HuH-7.5 (cell line): ENCODE measurements around the gene SERTAD4.
"Not testable (repeated sequence)": the region's sequence is repeated elsewhere in the genome, so short reads cannot be mapped to it uniquely, and the experiment has no call there.

Experiments used
- DNase-seq: peaks from one replicate; pipeline ENCODE4 v3.0.0; 2011; ENCODE audit warnings: low spot score

SERTAD4 gene

GRCh38 chr1:210260096-210260495 lies 27.5 kb downstream of the SERTAD4 start:
- no peak for DNase-seq

DNA sequence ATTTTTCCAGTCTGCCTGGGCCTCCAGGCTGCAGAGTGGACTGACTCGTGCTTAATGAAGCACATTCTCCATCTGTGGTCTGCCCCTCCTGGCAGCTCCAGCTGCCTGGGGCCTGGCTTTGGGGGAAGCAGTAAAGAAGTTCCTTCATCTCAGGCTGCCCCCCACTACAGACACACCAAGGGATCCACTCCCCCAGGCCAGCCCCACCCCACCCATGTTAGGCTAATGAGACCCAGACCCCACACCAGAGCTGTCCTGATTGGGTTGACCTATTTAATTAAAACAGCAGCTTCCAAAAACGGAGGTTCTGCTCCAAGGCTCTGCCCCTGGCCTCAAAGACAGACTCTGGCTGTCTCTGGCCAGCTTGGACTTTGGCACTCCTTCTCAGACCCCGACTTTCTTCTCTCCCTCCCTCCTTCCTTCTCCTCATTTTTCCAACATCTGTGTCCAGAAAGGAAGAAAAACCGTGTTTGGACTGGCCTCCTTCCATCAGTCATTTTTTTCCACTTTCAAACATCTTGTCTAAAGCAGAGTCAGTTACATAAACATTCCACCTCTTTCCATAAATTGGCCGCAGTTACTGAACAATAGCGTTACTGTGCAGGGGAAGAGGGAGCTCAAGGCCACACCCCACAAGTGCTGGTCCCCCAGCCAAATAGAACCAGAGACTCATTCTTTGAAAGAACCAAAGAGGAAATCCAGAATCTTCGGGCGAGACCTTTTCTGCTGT lies 29.7 kb downstream of the SERTAD4 start:
- DNase-seq, result no peak

GRCh38 chr1:210262897-210263272 lies 30.3 kb downstream of the SERTAD4 start:
- no peak for DNase-seq

- DNase-seq, result no peak
Measured at GRCh38 chr1:210263963-210264362, 31.4 kb downstream of the SERTAD4 start.

DNA sequence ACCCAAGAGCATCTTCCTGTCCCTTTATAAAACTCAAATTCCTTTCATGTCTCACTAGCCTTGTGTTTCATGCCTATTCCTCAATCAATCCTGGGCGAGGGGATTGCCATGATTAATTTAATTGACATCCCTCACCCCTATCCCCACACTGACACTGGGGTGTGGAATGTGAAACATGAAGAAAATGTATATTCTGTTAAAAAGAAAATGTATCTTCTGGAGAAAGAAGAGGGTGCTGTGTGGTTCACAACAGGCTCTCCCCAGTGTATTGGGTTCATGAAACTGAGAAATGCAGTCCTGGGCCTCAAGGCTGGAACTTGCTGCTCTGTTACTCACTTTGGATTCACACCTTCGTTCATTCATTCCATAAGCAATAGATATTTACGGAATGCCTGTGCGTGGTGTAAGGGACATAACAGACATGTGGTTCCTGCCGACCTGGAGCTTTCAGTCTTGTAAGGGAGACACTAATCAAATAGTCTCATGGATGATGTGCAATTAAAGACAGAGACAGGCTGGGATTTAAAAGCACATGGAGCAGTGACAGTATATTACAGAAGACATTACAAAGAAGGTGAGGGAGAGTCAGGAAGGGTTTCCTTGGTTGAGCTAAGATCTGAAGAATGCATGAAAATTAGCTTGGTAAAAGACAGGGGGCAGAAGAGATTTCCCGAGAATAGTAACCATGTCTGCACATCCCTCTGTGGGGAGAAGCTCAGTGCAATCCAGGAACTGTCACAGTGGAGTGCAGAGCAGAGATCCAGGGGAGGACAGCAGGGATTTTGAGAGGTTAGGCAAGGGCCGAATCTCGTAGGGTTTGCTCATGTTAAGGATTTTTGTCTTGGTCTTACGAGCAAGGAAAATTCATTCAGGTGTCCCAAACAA lies 32.1 kb downstream of the SERTAD4 start:
- no peak for DNase-seq

DNA sequence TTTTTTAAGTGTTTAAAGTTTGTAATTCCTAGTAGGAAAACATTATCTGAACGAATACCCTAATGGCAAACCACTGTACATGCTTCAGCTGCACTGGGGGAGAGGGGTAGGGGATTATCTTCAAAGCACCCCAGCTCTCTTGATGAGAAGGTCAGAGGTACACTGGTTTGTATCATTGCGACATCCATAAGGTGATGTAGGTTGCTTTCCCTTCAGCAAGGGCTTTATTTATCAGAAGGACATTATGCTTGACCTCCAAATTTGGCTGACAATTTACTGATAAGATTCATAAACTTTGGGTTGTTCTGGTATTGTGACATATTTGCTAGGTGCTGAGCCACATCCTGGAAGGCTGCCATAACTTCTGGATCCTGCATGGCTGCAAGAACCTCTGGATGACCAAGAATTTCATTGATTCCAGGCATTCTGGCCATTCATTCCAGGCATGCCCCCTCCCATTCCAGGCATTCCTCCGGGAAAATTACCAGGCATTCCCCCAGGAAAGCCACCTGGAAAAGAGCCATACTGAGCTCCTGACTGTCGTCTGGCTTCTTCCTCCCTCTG lies 32.9 kb downstream of the SERTAD4 start:
- not testable (repeated sequence) for DNase-seq

- DNase-seq, result no peak
Measured at GRCh38 chr1:210269981-210270380, 37.4 kb downstream of the SERTAD4 start.

- DNase-seq, result no peak
Measured at GRCh38 chr1:210272666-210273065, 40.1 kb downstream of the SERTAD4 start.

DNA sequence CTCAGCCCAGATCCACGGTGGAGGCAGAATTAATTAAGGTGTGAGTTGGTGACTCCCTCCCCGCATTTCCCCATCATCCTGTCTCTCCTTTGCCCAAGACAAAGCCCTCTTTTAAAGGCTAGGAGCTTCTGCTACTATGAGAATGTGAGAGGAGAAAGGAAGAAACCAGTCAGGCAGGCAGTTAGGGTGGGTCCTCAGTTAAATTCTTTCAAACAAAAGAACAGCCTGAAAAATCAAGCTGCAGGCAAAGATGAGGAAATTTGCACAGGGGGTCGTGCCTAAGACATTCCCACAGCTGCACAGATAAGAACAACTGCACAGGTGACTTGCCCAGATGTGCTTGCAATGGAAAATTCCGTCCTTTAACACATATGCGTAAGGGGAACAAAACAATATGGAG lies 47.6 kb downstream of the SERTAD4 start:
- DNase-seq, result no peak

- no peak for DNase-seq
Measured at GRCh38 chr1:210288116-210288515, 55.5 kb downstream of the SERTAD4 start.

DNA sequence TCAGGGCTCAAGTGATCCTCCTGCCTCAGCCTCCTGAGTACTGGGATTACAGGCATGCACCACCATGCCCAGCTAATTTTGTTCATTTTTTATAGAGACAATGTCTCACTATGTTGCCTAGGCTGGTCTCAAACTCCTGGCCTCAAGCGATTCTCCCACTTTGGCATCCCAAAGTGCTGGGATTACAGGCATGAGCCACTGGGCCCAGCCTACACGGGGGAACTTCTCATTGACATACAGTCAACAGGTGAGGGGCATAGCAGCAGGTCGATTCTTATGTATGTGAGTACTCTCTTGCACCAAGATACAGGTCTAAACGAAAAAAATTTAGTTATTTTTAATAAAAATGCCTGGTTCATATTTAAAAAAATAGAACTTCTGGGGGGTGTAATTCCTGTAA lies 56.7 kb downstream of the SERTAD4 start:
- no peak for DNase-seq

DNA sequence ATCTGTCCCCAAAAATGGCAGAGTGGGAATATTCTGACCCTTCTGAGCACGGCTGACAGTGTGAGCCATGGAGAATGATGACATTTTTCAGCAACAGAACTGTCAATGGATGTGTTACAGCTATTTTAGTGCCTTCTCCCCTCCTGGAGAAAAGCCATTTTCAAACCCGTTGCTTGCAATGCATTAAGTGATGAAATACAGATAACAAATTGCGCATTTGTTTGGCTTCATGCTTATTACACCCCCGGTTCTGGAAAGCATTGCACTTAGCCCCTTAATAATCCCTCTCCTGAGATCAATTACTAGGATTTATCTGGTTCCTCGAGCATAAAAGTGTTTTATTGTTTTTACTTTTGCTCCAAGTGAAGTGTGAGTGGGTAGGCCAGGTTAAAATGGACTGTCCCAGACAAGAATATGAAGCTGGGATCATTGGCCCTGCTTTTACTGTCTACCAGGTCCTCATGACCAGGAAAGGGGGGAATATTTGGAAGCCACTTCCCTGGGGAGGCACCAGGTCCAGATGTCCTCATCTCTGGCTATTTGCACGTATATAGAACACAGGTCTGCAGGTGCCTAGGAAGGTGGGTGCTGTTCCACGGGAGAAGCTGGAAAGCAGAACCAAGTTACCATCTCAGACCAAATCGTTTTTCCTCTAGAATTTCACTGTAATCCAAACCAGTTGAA lies 58.6 kb downstream of the SERTAD4 start:
- DNase-seq, result no peak

- DNase-seq, result no peak
Measured at GRCh38 chr1:210291786-210292230, 59.2 kb downstream of the SERTAD4 start.

DNA sequence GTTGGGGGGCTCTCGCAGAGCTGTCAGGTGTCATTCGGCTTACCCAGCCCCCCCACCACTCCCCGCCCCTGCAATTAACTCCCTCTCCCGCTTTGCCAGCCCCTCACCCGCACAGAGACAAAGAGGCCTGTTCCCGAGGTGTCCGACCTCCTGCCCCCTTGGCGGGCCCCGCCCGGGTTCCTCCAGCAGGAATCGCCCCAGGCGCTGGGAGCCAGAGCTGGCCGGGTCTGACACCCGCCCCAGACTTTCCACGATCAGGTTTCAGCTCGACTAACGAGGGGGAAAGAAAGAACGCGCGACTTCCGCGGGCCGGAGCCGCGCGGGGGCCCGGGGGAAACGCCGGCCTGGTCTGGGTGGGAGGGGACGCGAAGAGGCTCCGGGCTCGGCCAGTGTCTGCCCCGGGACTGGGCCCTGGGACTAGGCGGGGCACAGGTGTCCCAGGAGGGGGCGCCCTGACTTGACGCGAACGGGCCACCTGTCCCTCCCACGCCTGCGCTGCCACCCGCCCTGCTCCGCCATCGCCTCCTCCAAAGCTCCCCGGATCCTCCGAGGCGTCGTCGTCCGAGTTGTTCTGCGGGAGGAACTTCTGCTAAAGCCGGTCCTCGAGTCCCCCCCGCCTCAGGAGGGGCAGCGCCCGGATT lies 59.8 kb downstream of the SERTAD4 start:
- peak; percentile 17 for DNase-seq

- no peak for DNase-seq
Measured at GRCh38 chr1:210293171-210293607, 60.6 kb downstream of the SERTAD4 start.

DNA sequence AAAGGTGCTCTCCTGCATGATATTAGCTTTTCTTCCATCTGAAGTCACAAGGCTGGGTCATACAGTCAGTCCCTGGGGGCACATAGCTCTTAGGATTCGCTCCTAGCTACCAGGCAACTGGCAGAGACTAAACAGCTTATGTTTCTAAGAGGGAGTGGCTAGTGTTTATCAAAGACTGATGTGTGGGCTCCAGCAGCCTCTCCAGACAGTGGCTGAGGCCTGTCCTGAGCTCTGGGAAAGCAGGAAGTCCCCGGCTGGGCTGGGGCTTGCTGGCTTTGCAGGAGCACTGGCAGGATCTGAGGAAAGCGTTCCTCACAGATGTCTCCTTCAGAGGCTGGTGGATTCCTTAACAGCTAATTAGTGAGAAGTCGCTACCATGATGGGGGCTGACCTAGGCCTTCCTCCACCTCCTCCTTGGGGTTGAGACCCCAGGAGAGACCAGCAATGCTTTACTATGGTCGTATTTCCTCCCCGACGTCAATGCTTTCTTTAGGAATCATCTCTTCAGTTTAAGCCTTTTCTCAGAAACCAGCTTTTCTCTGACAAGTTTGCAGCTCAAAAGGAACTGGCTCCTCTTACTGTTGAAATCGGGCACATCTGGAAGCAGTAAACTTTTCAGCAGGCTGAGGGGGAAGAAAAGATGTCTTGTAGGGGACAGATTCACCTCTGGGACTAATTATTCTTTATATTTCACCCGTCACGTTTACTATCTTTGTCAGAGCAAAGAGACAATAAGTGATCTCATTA lies 62.6 kb downstream of the SERTAD4 start:
- no peak for DNase-seq
